Upper lobe of left lung (tissue), 6 donors: ENCODE data around the gene NR2F6. TPM values are rescaled to one million over a fixed set of nuclear protein-coding genes. Genes with fewer than 3 reads are reported as not detected.
A peak's percentile ranks its signal among the peaks of the same experiment; 100 is the strongest.

ENCODE experiments used
- ATAC-seq, 2 donors: fragments of 200-7000 bp; cut with Tn5 transposase; one replicate each; pipeline ENCODE4 v1.9.1; 2022; ENCODE audit warnings: mild to moderate bottlenecking in 2 of 2, moderate library complexity in 2 of 2; ENCODE audit not compliant: low FRiP score in 2 of 2
- DNase-seq, 2 donors: peaks; one replicate each; pipeline ENCODE4 v3.0.0-alpha.2; 2019 to 2020
- H3K27ac ChIP-seq, 4 donors: fragments of 200-600 bp; sonication (generic); one replicate each; pipeline ENCODE4 v1.5.1; 2016 to 2019
- H3K27me3 ChIP-seq, 4 donors: fragments of 200-600 bp; sonication (generic); one replicate each; pipeline ENCODE4 v1.5.1; 2017 to 2019
- H3K36me3 ChIP-seq, 4 donors: fragments of 200-600 bp; sonication (generic); one replicate each; pipeline ENCODE4 v1.5.1; 2016 to 2019
- H3K4me1 ChIP-seq, 4 donors: fragments of 200-600 bp; sonication (generic); one replicate each; pipeline ENCODE4 v1.5.1; 2018 to 2019
- H3K4me3 ChIP-seq, 4 donors: fragments of 200-600 bp; sonication (generic); one replicate each; pipeline ENCODE4 v1.5.1; 2017 to 2019; ENCODE audit warnings: mild to moderate bottlenecking in 2 of 4, moderate library complexity in 1 of 4
- H3K9me3 ChIP-seq, 4 donors: fragments of 200-600 bp; sonication (generic); one replicate each; pipeline ENCODE4 v1.5.1; 2018 to 2019
- CTCF ChIP-seq, 6 experiments: fragments of 450-650 bp in 4 of 6; fragments of 200-600 bp in 2 of 6; sonication (generic) in 2 of 6; IDR thresholded peaks; one replicate each; pipeline ENCODE4 v1.5.1; 2016 to 2019; ENCODE audit warnings: antibody characterized with exemption in 6 of 6
- POLR2AphosphoS5 ChIP-seq, 2 donors: sonication (generic); formaldehyde crosslinking; IDR thresholded peaks; one replicate each; pipeline ENCODE4 v1.5.1; 2017; ENCODE audit warnings: antibody characterized with exemption in 2 of 2
- WGBS, 2 donors: methylation state at CpG; one replicate each; pipeline ENCODE4 v1.1.5; 2017 to 2018; 5-methylcytosine and 5-hydroxymethylcytosine counted together
- total RNA-seq, 6 donors: library from RNA; depleted of rRNA in 4 of 6; stranded (reverse); fragments of >200 nt in 4 of 6; gene quantifications; one replicate each; pipeline versions ENCODE4 v1.1.0 to v1.2.1, GENCODE V29; 2016 to 2021
- donor health status: DM: no; HTN: no; CAD: no; lungs with moderate emphysema.
- donor health status: DM: no; HTN: yes; CAD: no; lungs with severe emphysema.

NR2F6 gene
- total RNA-seq, 6 donors from 2014 or later, result 55.5 to 86.8 (median 63.1) TPM

- Histone ChIP-seq H3K36me3 (peaks cover 8 to 83% (median 52%) of the 10 kb centered on the region in 4 donors), H3K9me3 (no peaks in the 10 kb centered on the region), H3K27me3 (no peaks in the 10 kb centered on the region), H3K27ac (peak overlapping the region in 3 of 4 donors; percentile 10 to 64 (median 62)), H3K4me3 (no peak overlapping the region), H3K4me1 (peaks cover 0 to 13% (median 9%) of the 10 kb centered on the region in 4 donors)
- TF ChIP-seq POLR2AphosphoS5 (IDR thresholded peaks at IDR 0.05) (no peak), CTCF (IDR thresholded peaks at IDR 0.05) (peak in 1 of 6 experiments; percentile 9)
- 65 to 68% methylated on average over 14 of the region's 14 CpGs for WGBS, 2 donors
- ATAC-seq, result peak in 1 of 2 donors; percentile 40
- DNase-seq, result no peak
Measured at GRCh38 chr19:17183271-17183761, 62.4 kb downstream of the NR2F6 start.

Other genes with a start within 250 kb of the NR2F6 start
- gene CPAMD8, start 219.1 kb downstream of the NR2F6 start, total RNA-seq, result 100 to 1,000 TPM in 1 of 6 donors, 10 to 100 TPM in 5; 35.8 to 262 (median 61.1) TPM
- 10 to 100 TPM in 2 of 6 donors, 1 to 10 TPM in 4; 4.9 to 21.0 (median 8.7) TPM for gene HAUS8, start 170.5 kb downstream of the NR2F6 start, total RNA-seq
- 100 to 1,000 TPM in 4 of 6 donors, 10 to 100 TPM in 2; 72.3 to 408 (median 146) TPM for gene MYO9B, start 170.1 kb downstream of the NR2F6 start, total RNA-seq
- 10 to 100 TPM; 21.6 to 49.3 (median 23.9) TPM for gene USE1, start 30.6 kb downstream of the NR2F6 start, total RNA-seq
- 10 to 100 TPM; 12.3 to 37.7 (median 25.8) TPM for gene OCEL1, start 19.7 kb downstream of the NR2F6 start, total RNA-seq
- 10 to 100 TPM in 4 of 6 donors, 1 to 10 TPM in 2; 9.1 to 21.4 (median 10.7) TPM for gene USHBP1, start 18.8 kb upstream of the NR2F6 start, total RNA-seq
- gene BABAM1, start 21.5 kb upstream of the NR2F6 start, total RNA-seq, result 10 to 100 TPM; 45.1 to 95.3 (median 82.3) TPM
- gene ANKLE1, start 36.0 kb upstream of the NR2F6 start, total RNA-seq, result 10 to 100 TPM in 1 of 6 donors, 1 to 10 TPM in 3, under 1 TPM in 2; 0.57 to 13.6 (median 1.4) TPM
- gene ABHD8, start 57.5 kb upstream of the NR2F6 start, total RNA-seq, result 10 to 100 TPM; 19.7 to 23.4 (median 21.2) TPM
- gene MRPL34, start 60.0 kb upstream of the NR2F6 start, total RNA-seq, result 100 to 1,000 TPM in 5 of 6 donors, 10 to 100 TPM in 1; 98.3 to 176 (median 122) TPM
- gene DDA1, start 63.6 kb upstream of the NR2F6 start, total RNA-seq, result 10 to 100 TPM; 11.5 to 42.8 (median 28.4) TPM
- 10 to 100 TPM in 4 of 6 donors, 1 to 10 TPM in 2; 9.0 to 45.1 (median 16.4) TPM for gene ANO8, start 88.9 kb upstream of the NR2F6 start, total RNA-seq
- 10 to 100 TPM; 14.9 to 95.3 (median 26.4) TPM for gene GTPBP3, start 91.6 kb upstream of the NR2F6 start, total RNA-seq
- 100 to 1,000 TPM in 1 of 6 donors, 10 to 100 TPM in 1, 1 to 10 TPM in 4; 1.0 to 103 (median 6.9) TPM for gene PLVAP, start 131.4 kb upstream of the NR2F6 start, total RNA-seq
- 1 to 10 TPM in 2 of 6 donors, under 1 TPM in 1, not detected in 3; 0.83 to 2.2 (median 2.1) TPM for gene CCDC194, start 148.3 kb upstream of the NR2F6 start, total RNA-seq
- 100 to 1,000 TPM in 1 of 6 donors, 10 to 100 TPM in 5; 30.4 to 197 (median 74.1) TPM for gene BST2, start 159.7 kb upstream of the NR2F6 start, total RNA-seq
- 10 to 100 TPM; 25.1 to 55.2 (median 49.1) TPM for gene MVB12A, start 174.1 kb upstream of the NR2F6 start, total RNA-seq
- under 1 TPM in 1 of 6 donors, not detected in 5; 0.14 TPM for gene TMEM221, start 202.7 kb upstream of the NR2F6 start, total RNA-seq
- gene NXNL1, start 215.0 kb upstream of the NR2F6 start, total RNA-seq, result not detected
- gene SLC27A1, start 224.6 kb upstream of the NR2F6 start, total RNA-seq, result 10 to 100 TPM; 21.0 to 88.0 (median 30.8) TPM